Vagina (tissue), 2 donors: ENCODE data around the gene PI4KB. TPM values are rescaled to one million over a fixed set of nuclear protein-coding genes. Genes with fewer than 3 reads are reported as not detected.

Source experiments
- DNase-seq, 2 donors: peaks; one replicate each; pipeline ENCODE4 v3.0.0-alpha.2; 2017; ENCODE audit errors: extremely low spot score in 2 of 2
- H3K27ac ChIP-seq: fragments of 200-600 bp; sonication (generic); one replicate; pipeline ENCODE4 v1.5.1; 2019
- H3K27me3 ChIP-seq: fragments of 200-600 bp; sonication (generic); one replicate; pipeline ENCODE4 v1.5.1; 2019
- H3K36me3 ChIP-seq, 2 donors: fragments of 200-600 bp; sonication (generic); one replicate each; pipeline ENCODE4 v1.5.1; 2017 to 2019
- H3K4me1 ChIP-seq: fragments of 200-600 bp; sonication (generic); one replicate; pipeline ENCODE4 v1.5.1; 2019
- H3K4me3 ChIP-seq, 2 donors: fragments of 200-600 bp; sonication (generic); 1 replicate in 1 of 2; 2 replicates in 1 of 2; pipeline ENCODE4 v1.5.1; 2016 to 2019
- H3K9me3 ChIP-seq: fragments of 200-600 bp; sonication (generic); one replicate; pipeline ENCODE4 v1.5.1; 2019
- POLR2A ChIP-seq, 2 donors: fragments of 450-650 bp; IDR thresholded peaks; one replicate each; pipeline ENCODE4 v1.6.1; 2017; ENCODE audit warnings: antibody characterized with exemption in 2 of 2, mild to moderate bottlenecking in 2 of 2, moderate library complexity in 2 of 2
- POLR2AphosphoS5 ChIP-seq, 2 donors: sonication (generic); formaldehyde crosslinking; IDR thresholded peaks; one replicate each; pipeline ENCODE4 v1.9.0; 2017; ENCODE audit warnings: antibody characterized with exemption in 2 of 2, mild to moderate bottlenecking in 2 of 2, low read depth in 1 of 2; ENCODE audit not compliant: insufficient read depth in 1 of 2
- intact Hi-C: fragments of 100-400 bp; cut with DNase I; formaldehyde crosslinking; loops from one replicate; pipeline ENCODE4 v1.15.1; 2023
- total RNA-seq: library from RNA; depleted of rRNA; stranded (reverse); fragments of >200 nt; gene quantifications from one replicate; pipeline ENCODE4 v1.2.3, GENCODE V29; 2016
- TF ChIP-seq, protein P1 (sequence below), 3 experiments: fragments of 450-650 bp in 2 of 3; fragments of 200-600 bp in 1 of 3; sonication (generic) in 1 of 3; IDR thresholded peaks; one replicate each; pipeline ENCODE4 v1.5.1; 2017 to 2019; ENCODE audit warnings: antibody characterized with exemption in 3 of 3, mild to moderate bottlenecking in 2 of 3, moderate library complexity in 2 of 3

PI4KB gene
- total RNA-seq, 1 donor from 2014 or later = 69.0 TPM

- H3K4me3 ChIP-seq = no peak overlapping the region
- no peaks in the 10 kb centered on the region for H3K4me1 ChIP-seq
- intact Hi-C loops = no loop called here
- TF ChIP-seq, protein P1, sequence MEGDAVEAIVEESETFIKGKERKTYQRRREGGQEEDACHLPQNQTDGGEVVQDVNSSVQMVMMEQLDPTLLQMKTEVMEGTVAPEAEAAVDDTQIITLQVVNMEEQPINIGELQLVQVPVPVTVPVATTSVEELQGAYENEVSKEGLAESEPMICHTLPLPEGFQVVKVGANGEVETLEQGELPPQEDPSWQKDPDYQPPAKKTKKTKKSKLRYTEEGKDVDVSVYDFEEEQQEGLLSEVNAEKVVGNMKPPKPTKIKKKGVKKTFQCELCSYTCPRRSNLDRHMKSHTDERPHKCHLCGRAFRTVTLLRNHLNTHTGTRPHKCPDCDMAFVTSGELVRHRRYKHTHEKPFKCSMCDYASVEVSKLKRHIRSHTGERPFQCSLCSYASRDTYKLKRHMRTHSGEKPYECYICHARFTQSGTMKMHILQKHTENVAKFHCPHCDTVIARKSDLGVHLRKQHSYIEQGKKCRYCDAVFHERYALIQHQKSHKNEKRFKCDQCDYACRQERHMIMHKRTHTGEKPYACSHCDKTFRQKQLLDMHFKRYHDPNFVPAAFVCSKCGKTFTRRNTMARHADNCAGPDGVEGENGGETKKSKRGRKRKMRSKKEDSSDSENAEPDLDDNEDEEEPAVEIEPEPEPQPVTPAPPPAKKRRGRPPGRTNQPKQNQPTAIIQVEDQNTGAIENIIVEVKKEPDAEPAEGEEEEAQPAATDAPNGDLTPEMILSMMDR (IDR thresholded peaks at IDR 0.05) = no peak
- no peak for TF ChIP-seq POLR2A (IDR thresholded peaks at IDR 0.05)
- TF ChIP-seq POLR2AphosphoS5 (IDR thresholded peaks at IDR 0.05; ENCODE audit: insufficient read depth in 1 of 2, low read depth in 1 of 2) = no peak
- H3K36me3 ChIP-seq = peaks cover 14 to 85% of the 10 kb centered on the region in 2 donors
- no peak overlapping the region for H3K27ac ChIP-seq
- no peaks in the 10 kb centered on the region for H3K9me3 ChIP-seq
- no peaks in the 10 kb centered on the region for H3K27me3 ChIP-seq
- DNase-seq = no peak
These were observed 34.1 kb downstream of the PI4KB start for GRCh38 chr1:151293093-151293492.

GRCh38 chr1:151292207-151293030, 34.8 kb downstream of the PI4KB start:
- intact Hi-C loops = no loop called here

DNA sequence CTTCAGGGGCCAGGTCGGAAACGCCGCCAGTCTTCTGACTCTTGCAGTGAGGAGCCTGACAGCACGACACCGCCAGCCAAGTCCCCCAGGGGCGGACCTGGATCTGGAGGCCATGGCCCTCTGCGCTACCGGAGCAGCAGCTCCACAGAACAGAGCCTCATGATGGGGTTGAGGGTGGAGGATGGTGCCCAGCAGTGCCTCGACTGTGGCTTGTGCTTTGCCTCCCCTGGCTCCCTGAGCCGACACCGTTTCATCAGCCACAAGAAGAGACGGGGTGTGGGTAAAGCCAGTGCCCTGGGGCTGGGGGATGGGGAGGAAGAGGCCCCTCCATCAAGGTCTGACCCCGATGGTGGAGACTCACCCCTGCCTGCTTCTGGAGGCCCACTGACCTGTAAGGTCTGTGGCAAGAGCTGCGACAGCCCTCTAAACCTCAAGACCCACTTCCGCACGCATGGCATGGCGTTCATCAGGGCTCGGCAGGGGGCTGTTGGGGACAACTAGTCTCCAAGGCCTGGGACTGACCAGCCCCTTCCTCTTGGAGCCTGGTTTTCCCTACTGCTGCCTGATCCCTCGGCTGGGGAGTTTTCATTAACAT, 36.4 kb downstream of the PI4KB start:
- Histone ChIP-seq H3K36me3 (peaks cover 8 to 84% of the 10 kb centered on the region in 2 donors), H3K4me3 (no peak overlapping the region), H3K9me3 (no peaks in the 10 kb centered on the region), H3K27ac (no peak overlapping the region), H3K27me3 (no peaks in the 10 kb centered on the region), H3K4me1 (no peaks in the 10 kb centered on the region)
- intact Hi-C loops = no loop called here
- DNase-seq = no peak
- no peak for TF ChIP-seq POLR2A (IDR thresholded peaks at IDR 0.05)
- TF ChIP-seq, protein P1 (IDR thresholded peaks at IDR 0.05) = no peak
- TF ChIP-seq POLR2AphosphoS5 (IDR thresholded peaks at IDR 0.05; ENCODE audit: insufficient read depth in 1 of 2, low read depth in 1 of 2) = no peak

More at GRCh38 chr1:151292207-151293030, 34.8 kb downstream of the PI4KB start:
- TF ChIP-seq POLR2A (IDR thresholded peaks at IDR 0.05) (no peak), POLR2AphosphoS5 (IDR thresholded peaks at IDR 0.05; ENCODE audit: insufficient read depth in 1 of 2, low read depth in 1 of 2) (no peak)
- TF ChIP-seq, protein P1 (IDR thresholded peaks at IDR 0.05) = no peak
- Histone ChIP-seq H3K4me3 (no peak overlapping the region), H3K4me1 (no peaks in the 10 kb centered on the region), H3K36me3 (peaks cover 8 to 85% of the 10 kb centered on the region in 2 donors), H3K27me3 (no peaks in the 10 kb centered on the region), H3K9me3 (no peaks in the 10 kb centered on the region), H3K27ac (no peak overlapping the region)
- DNase-seq = no peak

DNA sequence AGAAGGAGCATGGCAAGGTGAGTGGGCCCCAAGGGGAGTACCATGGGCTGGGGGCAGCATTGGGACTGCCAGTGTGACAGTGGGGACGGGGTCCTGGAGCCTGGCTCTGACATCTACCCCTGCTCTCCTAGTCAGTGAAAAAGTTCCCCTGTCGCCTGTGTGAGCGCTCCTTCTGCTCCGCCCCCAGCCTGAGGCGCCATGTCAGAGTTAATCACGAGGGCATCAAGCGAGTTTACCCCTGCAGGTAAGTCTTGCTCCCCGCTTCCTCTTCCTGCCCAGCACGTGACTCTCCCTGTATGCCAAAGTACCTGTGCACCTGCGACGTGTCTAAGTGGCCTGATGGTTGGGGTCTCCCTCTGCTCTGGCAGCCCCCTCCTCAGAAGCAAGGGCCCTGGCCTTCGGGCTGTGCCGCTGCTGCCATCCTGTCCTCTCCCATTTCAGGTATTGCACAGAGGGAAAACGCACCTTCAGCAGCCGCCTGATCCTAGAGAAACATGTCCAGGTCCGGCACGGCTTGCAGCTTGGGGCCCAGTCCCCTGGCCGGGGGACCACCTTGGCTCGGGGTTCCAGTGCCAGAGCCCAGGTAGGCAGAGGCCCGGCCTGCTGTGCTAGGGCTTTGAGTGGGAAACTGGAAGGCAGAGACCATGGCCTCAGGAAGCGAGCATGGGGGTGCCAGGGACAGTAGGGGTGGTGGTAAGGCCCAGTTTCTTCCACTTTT, 37.1 kb downstream of the PI4KB start:
- peaks cover 8 to 78% of the 10 kb centered on the region in 2 donors for H3K36me3 ChIP-seq
- no peak for DNase-seq
- no peak overlapping the region for H3K27ac ChIP-seq
- TF ChIP-seq, protein P1 (IDR thresholded peaks at IDR 0.05) = no peak
- no peak for TF ChIP-seq POLR2A (IDR thresholded peaks at IDR 0.05)
- no peak for TF ChIP-seq POLR2AphosphoS5 (IDR thresholded peaks at IDR 0.05; ENCODE audit: insufficient read depth in 1 of 2, low read depth in 1 of 2)
- no peak overlapping the region for H3K4me3 ChIP-seq
- no peaks in the 10 kb centered on the region for H3K9me3 ChIP-seq
- no peaks in the 10 kb centered on the region for H3K4me1 ChIP-seq
- no peaks in the 10 kb centered on the region for H3K27me3 ChIP-seq
- intact Hi-C loops = no loop called here
